Esophagus squamous epithelium (tissue), 4 donors: ENCODE data around the gene PARVG.

Source experiments
- POLR2A ChIP-seq, 4 donors: fragments of 450-650 bp; IDR thresholded peaks; one replicate each; pipeline ENCODE4 v1.6.1; 2017; ENCODE audit warnings: antibody characterized with exemption in 4 of 4, mild to moderate bottlenecking in 4 of 4, moderate library complexity in 3 of 4
- TF ChIP-seq, protein P1 (sequence below), 6 experiments: fragments of 450-650 bp in 4 of 6; fragments of 200-600 bp in 2 of 6; sonication (generic) in 2 of 6; IDR thresholded peaks; one replicate each; pipeline ENCODE4 v1.5.1; 2016 to 2019; ENCODE audit warnings: antibody characterized with exemption in 6 of 6, mild to moderate bottlenecking in 4 of 6, moderate library complexity in 4 of 6

GRCh38 chr22:44165286-44165874 is 15.3 kb upstream of the PARVG start:
- TF ChIP-seq, protein P1, sequence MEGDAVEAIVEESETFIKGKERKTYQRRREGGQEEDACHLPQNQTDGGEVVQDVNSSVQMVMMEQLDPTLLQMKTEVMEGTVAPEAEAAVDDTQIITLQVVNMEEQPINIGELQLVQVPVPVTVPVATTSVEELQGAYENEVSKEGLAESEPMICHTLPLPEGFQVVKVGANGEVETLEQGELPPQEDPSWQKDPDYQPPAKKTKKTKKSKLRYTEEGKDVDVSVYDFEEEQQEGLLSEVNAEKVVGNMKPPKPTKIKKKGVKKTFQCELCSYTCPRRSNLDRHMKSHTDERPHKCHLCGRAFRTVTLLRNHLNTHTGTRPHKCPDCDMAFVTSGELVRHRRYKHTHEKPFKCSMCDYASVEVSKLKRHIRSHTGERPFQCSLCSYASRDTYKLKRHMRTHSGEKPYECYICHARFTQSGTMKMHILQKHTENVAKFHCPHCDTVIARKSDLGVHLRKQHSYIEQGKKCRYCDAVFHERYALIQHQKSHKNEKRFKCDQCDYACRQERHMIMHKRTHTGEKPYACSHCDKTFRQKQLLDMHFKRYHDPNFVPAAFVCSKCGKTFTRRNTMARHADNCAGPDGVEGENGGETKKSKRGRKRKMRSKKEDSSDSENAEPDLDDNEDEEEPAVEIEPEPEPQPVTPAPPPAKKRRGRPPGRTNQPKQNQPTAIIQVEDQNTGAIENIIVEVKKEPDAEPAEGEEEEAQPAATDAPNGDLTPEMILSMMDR (IDR thresholded peaks at IDR 0.05) = no peak
- no peak for TF ChIP-seq POLR2A (IDR thresholded peaks at IDR 0.05)
